RWPE2 (cell line): ENCODE results near the gene SPAAR.

Source experiments
- ATAC-seq: fragments of 200-7000 bp; cut with Tn5 transposase; 3 replicates; pipeline ENCODE4 v1.9.1; 2021; ENCODE audit warnings: low read depth
- DNase-seq: peaks from one replicate; pipeline ENCODE4 v3.0.0-alpha.2; 2020; ENCODE audit warnings: low spot score
- H3K27ac ChIP-seq: fragments of 450-650 bp; 2 replicates; pipeline ENCODE4 v1.5.1; 2017; ENCODE audit warnings: mild to moderate bottlenecking; ENCODE audit not compliant: poor library complexity, severe bottlenecking
- H3K27me3 ChIP-seq: fragments of 250-450 bp; sonication (Bioruptor Pico); 2 replicates; pipeline ENCODE4 v1.5.1; 2021; ENCODE audit warnings: mild to moderate bottlenecking, moderate library complexity; ENCODE audit not compliant: insufficient read depth, poor library complexity, severe bottlenecking
- H3K36me3 ChIP-seq: fragments of 250-450 bp; sonication (Bioruptor Pico); 2 replicates; pipeline ENCODE4 v1.5.1; 2020; ENCODE audit warnings: low read depth, mild to moderate bottlenecking, moderate library complexity
- H3K4me1 ChIP-seq: fragments of 250-450 bp; sonication (Bioruptor Pico); 2 replicates; pipeline ENCODE4 v1.5.1; 2021; ENCODE audit warnings: mild to moderate bottlenecking, moderate library complexity; ENCODE audit not compliant: insufficient read depth, poor library complexity, severe bottlenecking
- H3K4me3 ChIP-seq: fragments of 250-450 bp; sonication (Bioruptor Pico); 2 replicates; pipeline ENCODE4 v1.5.1; 2021; ENCODE audit warnings: mild to moderate bottlenecking, moderate library complexity; ENCODE audit not compliant: severe bottlenecking
- H3K9me3 ChIP-seq: fragments of 250-450 bp; sonication (Bioruptor Pico); 2 replicates; pipeline ENCODE4 v1.5.1; 2021; ENCODE audit warnings: mild to moderate bottlenecking, moderate library complexity; ENCODE audit not compliant: severe bottlenecking
- TF ChIP-seq, protein P1 (sequence below): fragments of 450-650 bp; IDR thresholded peaks from one replicate; pipeline ENCODE4 v1.5.1; 2017; ENCODE audit warnings: mild to moderate bottlenecking, moderate library complexity; ENCODE audit not compliant: poor library complexity, severe bottlenecking

SPAAR gene

DNA sequence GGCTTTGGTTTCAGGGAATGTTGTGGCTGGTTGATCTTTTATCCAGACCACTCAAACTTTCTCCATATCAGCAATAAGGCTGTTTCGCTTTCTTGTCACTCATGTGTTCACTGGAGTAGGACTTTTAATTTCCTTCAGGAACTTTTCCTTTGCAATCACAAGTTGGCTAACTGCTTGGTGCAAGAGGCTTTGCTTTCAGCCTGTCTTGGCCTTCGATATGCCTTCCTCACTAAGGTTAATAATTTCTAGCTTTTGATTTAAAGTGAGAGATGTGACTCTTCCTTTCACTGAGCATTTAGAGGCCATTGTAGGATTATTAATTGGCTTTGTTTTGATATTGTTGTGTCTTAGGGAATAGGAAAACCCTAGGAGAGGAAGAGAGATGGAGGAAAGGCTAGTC lies 10.3 kb upstream of the SPAAR start:
- Histone ChIP-seq H3K4me1 (no peaks in the 10 kb centered on the region), H3K27ac (no peak overlapping the region), H3K36me3 (no peaks in the 10 kb centered on the region), H3K9me3 (no peaks in the 10 kb centered on the region), H3K4me3 (no peak overlapping the region), H3K27me3 (no peaks in the 10 kb centered on the region)
- no peak for ATAC-seq
- TF ChIP-seq, protein P1, sequence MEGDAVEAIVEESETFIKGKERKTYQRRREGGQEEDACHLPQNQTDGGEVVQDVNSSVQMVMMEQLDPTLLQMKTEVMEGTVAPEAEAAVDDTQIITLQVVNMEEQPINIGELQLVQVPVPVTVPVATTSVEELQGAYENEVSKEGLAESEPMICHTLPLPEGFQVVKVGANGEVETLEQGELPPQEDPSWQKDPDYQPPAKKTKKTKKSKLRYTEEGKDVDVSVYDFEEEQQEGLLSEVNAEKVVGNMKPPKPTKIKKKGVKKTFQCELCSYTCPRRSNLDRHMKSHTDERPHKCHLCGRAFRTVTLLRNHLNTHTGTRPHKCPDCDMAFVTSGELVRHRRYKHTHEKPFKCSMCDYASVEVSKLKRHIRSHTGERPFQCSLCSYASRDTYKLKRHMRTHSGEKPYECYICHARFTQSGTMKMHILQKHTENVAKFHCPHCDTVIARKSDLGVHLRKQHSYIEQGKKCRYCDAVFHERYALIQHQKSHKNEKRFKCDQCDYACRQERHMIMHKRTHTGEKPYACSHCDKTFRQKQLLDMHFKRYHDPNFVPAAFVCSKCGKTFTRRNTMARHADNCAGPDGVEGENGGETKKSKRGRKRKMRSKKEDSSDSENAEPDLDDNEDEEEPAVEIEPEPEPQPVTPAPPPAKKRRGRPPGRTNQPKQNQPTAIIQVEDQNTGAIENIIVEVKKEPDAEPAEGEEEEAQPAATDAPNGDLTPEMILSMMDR, result no peak
- DNase-seq, result no peak

DNA sequence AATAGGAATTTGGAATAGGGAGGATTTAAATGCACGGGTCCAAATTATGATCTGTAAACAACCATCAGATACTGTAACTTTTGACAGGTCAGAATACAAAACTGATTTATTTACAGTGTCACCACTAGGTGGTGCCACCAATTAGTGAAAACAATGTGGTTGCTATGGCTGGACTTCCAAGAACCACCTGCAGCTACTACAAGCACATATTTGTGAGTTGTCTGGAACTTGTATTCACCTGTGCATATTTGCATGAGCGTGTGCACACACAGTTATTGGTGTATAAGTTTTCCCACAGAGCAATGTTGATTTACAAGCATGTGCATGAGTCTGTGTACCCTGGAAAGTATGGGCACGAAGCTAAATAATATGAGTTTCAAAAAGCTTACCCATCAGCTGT lies 6.2 kb upstream of the SPAAR start:
- DNase-seq (no peak), ATAC-seq (no peak)
- no peaks in the 10 kb centered on the region for H3K27me3 ChIP-seq
- no peaks in the 10 kb centered on the region for H3K36me3 ChIP-seq
- H3K9me3 ChIP-seq, result no peaks in the 10 kb centered on the region
- peaks cover 27% of the 10 kb centered on the region for H3K4me1 ChIP-seq
- H3K4me3 ChIP-seq, result no peak overlapping the region
- TF ChIP-seq, protein P1, result peak; percentile 86
- no peak overlapping the region for H3K27ac ChIP-seq

DNA sequence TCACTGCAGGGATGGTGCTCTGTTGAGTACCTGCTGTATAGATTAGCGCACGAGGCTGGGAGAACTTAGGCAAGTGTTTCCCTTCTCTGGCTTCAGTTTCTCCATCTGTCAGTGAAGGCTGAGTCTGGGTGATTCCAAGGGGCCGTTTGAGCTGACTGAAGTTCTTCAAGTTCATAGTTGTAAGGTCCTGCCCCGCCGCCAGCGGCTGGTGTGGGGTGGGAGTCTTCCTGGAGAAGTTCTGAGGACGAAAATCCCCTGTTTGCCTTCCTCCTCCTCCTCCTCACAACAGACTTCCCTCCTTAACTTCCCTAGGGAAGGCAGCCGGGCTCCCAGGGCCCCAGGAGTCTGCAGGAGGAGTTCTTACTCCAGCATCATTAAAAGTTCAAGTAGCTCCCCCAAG lies 5.0 kb upstream of the SPAAR start:
- Histone ChIP-seq H3K27me3 (no peaks in the 10 kb centered on the region), H3K4me3 (no peak overlapping the region), H3K36me3 (no peaks in the 10 kb centered on the region), H3K4me1 (peaks cover 40% of the 10 kb centered on the region), H3K9me3 (no peaks in the 10 kb centered on the region), H3K27ac (peak overlapping the region; percentile 99)
- TF ChIP-seq, protein P1, result no peak
- no peak for ATAC-seq
- no peak for DNase-seq

DNA sequence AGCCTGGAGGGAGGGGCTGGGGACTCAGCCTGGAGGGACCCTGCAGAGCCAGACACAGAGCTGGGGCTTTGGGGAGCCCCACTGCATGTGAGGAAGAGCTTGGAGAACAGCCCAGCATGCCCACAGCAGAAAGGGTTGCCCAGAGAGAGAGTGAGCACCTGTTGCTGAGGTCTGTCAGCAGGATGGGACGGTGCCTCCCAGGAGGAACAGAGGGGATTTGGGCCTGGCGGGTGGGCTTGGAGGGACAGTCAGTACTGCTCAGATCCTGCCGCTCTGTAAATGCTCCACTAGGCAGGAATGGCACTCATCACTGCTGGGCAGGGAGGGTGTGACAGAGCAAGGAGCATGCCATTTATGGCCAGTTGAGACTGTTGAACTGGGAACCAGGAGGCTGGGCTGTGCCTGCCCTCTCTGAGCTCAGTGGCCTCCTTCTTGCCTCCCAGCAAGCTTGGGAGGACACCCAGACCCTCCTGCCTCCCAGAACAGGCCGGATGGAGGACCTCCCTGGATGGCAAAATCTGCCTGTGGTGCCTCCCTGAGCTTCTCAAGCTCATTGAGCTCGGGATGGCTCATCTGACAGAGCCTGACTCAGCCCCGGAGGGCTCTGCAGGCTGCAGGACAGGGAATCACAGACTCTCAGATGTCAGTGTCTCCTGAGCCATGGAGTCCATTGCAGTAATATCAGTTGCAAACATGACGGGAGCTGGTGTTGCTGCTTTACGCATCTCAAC lies 4.1 kb upstream of the SPAAR start:
- ATAC-seq, result peak; percentile 39; the same call in 2 of the 3 replicates
- no peaks in the 10 kb centered on the region for H3K9me3 ChIP-seq
- H3K4me3 ChIP-seq, result no peak overlapping the region
- H3K4me1 ChIP-seq, result peaks cover 41% of the 10 kb centered on the region
- DNase-seq, result no peak
- TF ChIP-seq, protein P1, result no peak
- no peaks in the 10 kb centered on the region for H3K36me3 ChIP-seq
- peak overlapping the region; percentile 99 for H3K27ac ChIP-seq
- no peaks in the 10 kb centered on the region for H3K27me3 ChIP-seq
